Neural progenitor cell (in vitro differentiated cells): ENCODE measurements around the gene LHX2. TPM values are rescaled to one million over a fixed set of nuclear protein-coding genes. Genes with fewer than 3 reads are reported as not detected.

Experiments
- DNase-seq: peaks from one replicate; pipeline ENCODE4 v3.0.0-alpha.2; 2016; ENCODE audit warnings: low spot score
- H2AFZ ChIP-seq: fragments of 200-600 bp; sonication (generic); replicated peaks from 2 replicates; pipeline ENCODE4 v1.6.1; 2016; ENCODE audit warnings: antibody characterized with exemption
- H3F3A ChIP-seq: fragments of 200-600 bp; sonication (generic); 2 replicates; pipeline ENCODE4 v1.6.1; 2016; ENCODE audit warnings: antibody characterized with exemption, low read depth
- H3K27ac ChIP-seq: fragments of 200-600 bp; sonication (generic); 2 replicates; pipeline ENCODE4 v1.5.1; 2016; ENCODE audit warnings: mild to moderate bottlenecking
- H3K27me3 ChIP-seq: fragments of 200-600 bp; sonication (generic); 2 replicates; pipeline ENCODE4 v1.6.1; 2016; ENCODE audit warnings: mild to moderate bottlenecking, moderate library complexity
- H3K36me3 ChIP-seq: fragments of 200-600 bp; sonication (generic); 2 replicates; pipeline ENCODE4 v1.5.1; 2016
- H3K4me1 ChIP-seq: fragments of 200-600 bp; sonication (generic); 2 replicates; pipeline ENCODE4 v1.6.1; 2016; ENCODE audit warnings: mixed run types
- H3K4me2 ChIP-seq: fragments of 200-600 bp; sonication (generic); 2 replicates; pipeline ENCODE4 v1.6.1; 2016
- H3K4me3 ChIP-seq: fragments of 200-600 bp; sonication (generic); 2 replicates; pipeline ENCODE4 v1.5.1; 2016
- H3K79me2 ChIP-seq: fragments of 200-600 bp; sonication (generic); 2 replicates; pipeline ENCODE4 v1.6.1; 2016; ENCODE audit warnings: low read depth
- H3K9ac ChIP-seq: fragments of 200-600 bp; sonication (generic); 2 replicates; pipeline ENCODE4 v1.6.1; 2016
- H3K9me3 ChIP-seq: fragments of 200-600 bp; sonication (generic); 2 replicates; pipeline ENCODE4 v1.5.1; 2016; ENCODE audit warnings: low read depth
- H4K20me1 ChIP-seq: fragments of 200-600 bp; sonication (generic); 2 replicates; pipeline ENCODE4 v1.6.1; 2016; ENCODE audit warnings: low read depth
- H3K27ac Mint-ChIP-seq: 3 replicates; pipeline ENCODE4 v1.8.0; 2021; ENCODE audit warnings: mixed read lengths
- H3K27me3 Mint-ChIP-seq: 2 replicates; pipeline ENCODE4 v1.8.0; 2022; ENCODE audit warnings: low read depth, mild to moderate bottlenecking, inconsistent platforms, moderate library complexity, mixed read lengths; ENCODE audit not compliant: insufficient read depth
- H3K36me3 Mint-ChIP-seq: 3 replicates; pipeline ENCODE4 v1.8.0; 2021; ENCODE audit warnings: mixed read lengths
- H3K4me1 Mint-ChIP-seq: 3 replicates; pipeline ENCODE4 v1.8.0; 2021; ENCODE audit warnings: mixed read lengths
- H3K4me3 Mint-ChIP-seq: 3 replicates; pipeline ENCODE4 v1.8.0; 2021; ENCODE audit warnings: mild to moderate bottlenecking, moderate library complexity, mixed read lengths
- H3K9me3 Mint-ChIP-seq: 3 replicates; pipeline ENCODE4 v1.8.0; 2020; ENCODE audit warnings: mixed read lengths
- CTCF ChIP-seq: fragments of 200-600 bp; sonication (generic); IDR thresholded peaks from 2 replicates; pipeline ENCODE4 v1.5.1; 2017; ENCODE audit warnings: antibody characterized with exemption, mild to moderate bottlenecking
- EZH2 ChIP-seq: fragments of 200-600 bp; sonication (generic); IDR thresholded peaks from 2 replicates; pipeline ENCODE4 v1.6.1; 2017; ENCODE audit warnings: antibody characterized with exemption, mild to moderate bottlenecking, moderate library complexity
- EZH2phosphoT487 ChIP-seq: fragments of 200-600 bp; sonication (generic); IDR thresholded peaks from 2 replicates; pipeline ENCODE4 v1.6.1; 2017; ENCODE audit warnings: antibody characterized with exemption
- total RNA-seq: library from RNA; depleted of rRNA; stranded (reverse); fragments of >200 nt; gene quantifications from 2 replicates; pipeline ENCODE4 v1.2.3, GENCODE V29; 2015; ENCODE audit warnings: low replicate concordance

LHX2 gene
- total RNA-seq, 1 donor from 2014 or later = 36.3 TPM

- H2AFZ ChIP-seq = no peak overlapping the region
- H3F3A ChIP-seq = peaks cover 15% of the 10 kb centered on the region
- Mint-ChIP-seq H3K4me1 (peaks cover 7% of the 10 kb centered on the region), H3K4me3 (no peak overlapping the region), H3K27me3 (peaks cover 31% of the 10 kb centered on the region), H3K27ac (no peak overlapping the region), H3K9me3 (no peaks in the 10 kb centered on the region), H3K36me3 (no peaks in the 10 kb centered on the region)
- peaks cover 94% of the 10 kb centered on the region for H3K27me3 ChIP-seq
- H3K4me3 ChIP-seq = no peak overlapping the region
- peaks cover 12% of the 10 kb centered on the region for H4K20me1 ChIP-seq
- H3K4me1 ChIP-seq = peaks cover 20% of the 10 kb centered on the region
- peak; percentile 42 for DNase-seq
- TF ChIP-seq EZH2 (no peak), EZH2phosphoT487 (no peak), CTCF (peak; percentile 40)
- no peak overlapping the region for H3K4me2 ChIP-seq
- H3K36me3 ChIP-seq = no peaks in the 10 kb centered on the region
- no peaks in the 10 kb centered on the region for H3K9me3 ChIP-seq
- no peak overlapping the region for H3K27ac ChIP-seq
- H3K79me2 ChIP-seq = no peaks in the 10 kb centered on the region
- no peak overlapping the region for H3K9ac ChIP-seq
Measured at GRCh38 chr9:124037790-124038189, 26.2 kb downstream of the LHX2 start.

- Mint-ChIP-seq H3K27me3 (peaks cover 31% of the 10 kb centered on the region), H3K9me3 (no peaks in the 10 kb centered on the region)
Measured at GRCh38 chr9:124038239-124038638, 26.7 kb downstream of the LHX2 start.

GRCh38 chr9:124038790-124039633 lies 27.4 kb downstream of the LHX2 start:
- H4K20me1 ChIP-seq = no peaks in the 10 kb centered on the region
- H3K27ac ChIP-seq = no peak overlapping the region
- no peak for DNase-seq
- peaks cover 8% of the 10 kb centered on the region for H3K4me1 ChIP-seq
- H3K9me3 ChIP-seq = no peaks in the 10 kb centered on the region
- H3K27me3 ChIP-seq = peaks cover 94% of the 10 kb centered on the region
- no peak overlapping the region for H3K4me2 ChIP-seq
- H3K9ac ChIP-seq = no peak overlapping the region
- no peaks in the 10 kb centered on the region for H3K9me3 Mint-ChIP-seq
- H3K27me3 Mint-ChIP-seq = peaks cover 32% of the 10 kb centered on the region
- no peaks in the 10 kb centered on the region for H3K79me2 ChIP-seq
- TF ChIP-seq EZH2phosphoT487 (no peak), CTCF (peak; percentile 17)
- H3K4me1 Mint-ChIP-seq = peaks cover 3% of the 10 kb centered on the region
- H2AFZ ChIP-seq = no peak overlapping the region
- no peaks in the 10 kb centered on the region for H3K36me3 ChIP-seq
- H3K4me3 ChIP-seq = no peak overlapping the region
- no peak overlapping the region for H3K4me3 Mint-ChIP-seq
- no peaks in the 10 kb centered on the region for H3K36me3 Mint-ChIP-seq
- H3F3A ChIP-seq = peaks cover 3% of the 10 kb centered on the region
- H3K27ac Mint-ChIP-seq = no peak overlapping the region

More at GRCh38 chr9:124038239-124038638, 26.7 kb downstream of the LHX2 start:
- Histone ChIP-seq H3K4me3 (no peak overlapping the region), H3K9ac (no peak overlapping the region), H3K4me1 (peaks cover 16% of the 10 kb centered on the region), H2AFZ (no peak overlapping the region), H4K20me1 (peaks cover 7% of the 10 kb centered on the region), H3K9me3 (no peaks in the 10 kb centered on the region), H3K27me3 (peaks cover 94% of the 10 kb centered on the region), H3K79me2 (no peaks in the 10 kb centered on the region), H3K4me2 (no peak overlapping the region), H3F3A (peaks cover 10% of the 10 kb centered on the region), H3K27ac (no peak overlapping the region), H3K36me3 (no peaks in the 10 kb centered on the region)
- H3K36me3 Mint-ChIP-seq = no peaks in the 10 kb centered on the region
- TF ChIP-seq EZH2 = no peak
- no peak for TF ChIP-seq EZH2phosphoT487
- TF ChIP-seq CTCF = no peak
- no peak overlapping the region for H3K27ac Mint-ChIP-seq
- no peak overlapping the region for H3K4me3 Mint-ChIP-seq
- peaks cover 7% of the 10 kb centered on the region for H3K4me1 Mint-ChIP-seq
- DNase-seq = no peak
